GM19239 (cell line): ENCODE measurements around the gene PRAMEF27.
"Not testable (repeated sequence)": the region's sequence is repeated elsewhere in the genome, so short reads cannot be mapped to it uniquely, and the experiment has no call there.

ENCODE experiments used
- DNase-seq: peaks from one replicate; pipeline ENCODE4 v3.0.0; 2011; ENCODE audit warnings: low spot score; ENCODE audit not compliant: insufficient read length
- FAIRE-seq: peaks from 2 replicates; lab custom pipeline; 2011; peaks lifted over from hg19 to GRCh38; lab: Jason Lieb, UNC

PRAMEF27 gene

DNA sequence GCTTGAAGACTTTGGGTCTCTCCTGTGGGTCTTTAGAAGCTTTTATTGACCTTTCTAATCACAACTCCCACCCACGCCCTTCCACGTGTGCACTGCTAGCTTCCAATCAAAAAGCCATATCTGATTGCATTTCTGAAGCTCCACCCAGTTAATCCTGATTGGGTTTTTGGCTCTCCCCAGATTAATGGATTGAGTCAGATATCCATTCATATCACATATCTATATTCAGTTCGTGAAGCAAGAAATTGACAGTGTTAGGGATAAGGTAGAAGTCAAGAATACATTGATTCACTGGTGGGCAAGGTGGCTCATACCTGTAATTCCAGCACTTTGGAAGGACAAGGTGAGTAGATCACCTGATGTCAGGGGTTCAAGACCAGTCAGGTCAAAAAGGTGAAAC is at the start of gene PRAMEF27:
Gene PRAMEF27 (minus strand): TSS at position 101 of the 400 bp plus-strand sequence. CDS start 2,916 bp downstream, outside the sequence.
- not testable (repeated sequence) for DNase-seq

GRCh38 chr1:13070474-13070873 is 14.1 kb upstream of the PRAMEF27 start, which contains the start of gene PRAMEF25:
PRAMEF25 (plus strand) TSS chr1:13070774; CDS start chr1:13073694, 2,920 bp downstream.
- FAIRE-seq, DNase-seq: not testable (repeated sequence)

More for the DNA sequence above, at the start of gene PRAMEF27:
- not testable (repeated sequence) for FAIRE-seq

GRCh38 chr1:13019846-13020245 is 36.5 kb downstream of the PRAMEF27 start:
- not testable (repeated sequence) for DNase-seq, FAIRE-seq

DNA sequence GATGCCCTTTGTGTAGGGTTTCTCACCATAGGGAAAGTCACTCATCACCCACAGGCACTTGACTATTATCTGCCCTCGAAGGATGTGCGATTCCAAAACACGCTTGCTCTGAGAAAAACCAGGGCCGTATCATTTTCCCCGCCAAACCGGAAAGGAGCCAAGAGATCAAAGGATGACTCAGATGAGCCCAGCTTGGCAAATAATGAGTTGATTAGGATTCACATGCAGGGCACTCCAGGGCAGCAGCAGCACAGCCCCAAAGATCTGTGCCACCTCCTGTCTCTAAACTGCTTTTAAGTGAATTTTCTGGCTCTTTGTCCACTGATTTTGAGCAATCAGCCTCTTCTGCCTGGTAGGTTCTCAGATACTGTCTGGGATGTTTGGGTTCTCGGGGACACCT is 44.4 kb downstream of the PRAMEF27 start:
- not testable (repeated sequence) for FAIRE-seq, DNase-seq

DNA sequence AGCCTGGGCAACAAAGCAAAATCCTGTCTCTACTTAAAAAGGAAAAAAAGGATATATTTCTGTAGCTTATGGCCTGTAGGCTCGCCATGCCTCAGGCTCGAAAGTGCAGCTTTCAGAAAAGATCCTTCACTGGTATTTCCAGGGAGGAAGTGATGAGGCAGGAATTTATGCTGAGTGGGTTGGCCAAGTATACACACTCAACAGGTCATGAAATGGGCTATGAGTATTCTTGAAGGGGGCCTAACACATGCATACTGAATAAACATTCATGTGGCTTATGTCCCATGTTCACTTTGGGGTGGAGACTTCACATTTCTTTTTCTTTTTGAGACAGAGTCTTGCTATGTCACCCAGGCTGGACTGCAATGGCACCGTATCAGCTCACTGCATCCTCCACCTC is 47.0 kb downstream of the PRAMEF27 start:
- FAIRE-seq, DNase-seq: not testable (repeated sequence)

DNA sequence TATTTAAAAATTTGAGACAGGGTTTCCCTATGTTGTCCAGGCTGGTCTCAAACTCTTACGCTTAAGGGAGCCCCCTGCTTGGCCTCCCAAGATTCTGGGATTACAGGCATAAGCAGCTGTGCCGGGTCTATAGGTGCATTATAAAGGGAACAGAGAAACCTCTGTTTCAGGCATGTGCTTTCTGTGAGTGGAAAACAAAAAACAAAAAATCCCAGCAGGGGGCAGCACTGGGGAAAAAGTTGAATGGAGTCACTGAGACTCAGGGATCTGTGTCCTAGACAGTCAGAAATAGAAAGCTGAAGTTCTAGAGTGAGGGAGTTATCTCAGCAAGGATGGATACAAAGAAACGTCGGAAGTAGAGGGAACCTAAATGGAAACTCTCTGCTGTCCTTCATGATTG is 50.6 kb downstream of the PRAMEF27 start:
- DNase-seq, FAIRE-seq: not testable (repeated sequence)
